Neutrophil (primary cell): ENCODE results near the gene TOP1.
A peak's percentile ranks its signal among the peaks of the same experiment; 100 is the strongest.

ENCODE experiments used
- H3K27ac ChIP-seq: fragments of 200-600 bp; sonication (generic); 2 replicates; pipeline ENCODE4 v1.5.1; 2016; ENCODE audit warnings: mild to moderate bottlenecking, moderate library complexity
- H3K27me3 ChIP-seq: fragments of 200-600 bp; sonication (generic); 2 replicates; pipeline ENCODE4 v1.6.0; 2016; ENCODE audit warnings: mild to moderate bottlenecking
- H3K36me3 ChIP-seq: fragments of 200-600 bp; sonication (generic); 2 replicates; pipeline ENCODE4 v1.5.1; 2017
- H3K4me1 ChIP-seq, 2 experiments: fragments of 200-600 bp in 1 of 2; sonication (generic) in 1 of 2; 1 replicate in 1 of 2; 2 replicates in 1 of 2; pipeline versions ENCODE4 v1.5.1 to v1.6.1; 2013 to 2016; ENCODE audit warnings: low read depth in 1 of 2, low read length in 1 of 2, mild to moderate bottlenecking in 1 of 2, moderate library complexity in 1 of 2; ENCODE audit not compliant: control insufficient read depth in 1 of 2, insufficient read depth in 1 of 2
- H3K4me3 ChIP-seq, 2 experiments: fragments of 200-600 bp in 1 of 2; sonication (generic) in 1 of 2; 1 replicate in 1 of 2; 2 replicates in 1 of 2; pipeline ENCODE4 v1.5.1; 2013 to 2016; ENCODE audit warnings: low read depth in 1 of 2, low read length in 1 of 2, mild to moderate bottlenecking in 1 of 2, moderate library complexity in 1 of 2
- H3K9me3 ChIP-seq: fragments of 200-600 bp; sonication (generic); 2 replicates; pipeline ENCODE4 v1.5.1; 2016
- TF ChIP-seq, protein P1 (sequence below): fragments of 200-600 bp; sonication (generic); IDR thresholded peaks from 2 replicates; pipeline ENCODE4 v1.5.1; 2016; ENCODE audit warnings: antibody characterized with exemption

Gene TOP1

GRCh38 chr20:41171736-41172295 lies 143.2 kb downstream of the TOP1 start:
- Histone ChIP-seq H3K4me1 (no peaks in the 10 kb centered on the region), H3K27ac (no peak overlapping the region)

GRCh38 chr20:41172296-41173140 lies 143.9 kb downstream of the TOP1 start:
- H3K4me1 ChIP-seq = no peaks in the 10 kb centered on the region
- H3K9me3 ChIP-seq = no peaks in the 10 kb centered on the region
- H3K36me3 ChIP-seq = no peaks in the 10 kb centered on the region
- peaks cover 25% of the 10 kb centered on the region for H3K27me3 ChIP-seq
- no peak overlapping the region for H3K27ac ChIP-seq
- no peak overlapping the region for H3K4me3 ChIP-seq
- TF ChIP-seq, protein P1, sequence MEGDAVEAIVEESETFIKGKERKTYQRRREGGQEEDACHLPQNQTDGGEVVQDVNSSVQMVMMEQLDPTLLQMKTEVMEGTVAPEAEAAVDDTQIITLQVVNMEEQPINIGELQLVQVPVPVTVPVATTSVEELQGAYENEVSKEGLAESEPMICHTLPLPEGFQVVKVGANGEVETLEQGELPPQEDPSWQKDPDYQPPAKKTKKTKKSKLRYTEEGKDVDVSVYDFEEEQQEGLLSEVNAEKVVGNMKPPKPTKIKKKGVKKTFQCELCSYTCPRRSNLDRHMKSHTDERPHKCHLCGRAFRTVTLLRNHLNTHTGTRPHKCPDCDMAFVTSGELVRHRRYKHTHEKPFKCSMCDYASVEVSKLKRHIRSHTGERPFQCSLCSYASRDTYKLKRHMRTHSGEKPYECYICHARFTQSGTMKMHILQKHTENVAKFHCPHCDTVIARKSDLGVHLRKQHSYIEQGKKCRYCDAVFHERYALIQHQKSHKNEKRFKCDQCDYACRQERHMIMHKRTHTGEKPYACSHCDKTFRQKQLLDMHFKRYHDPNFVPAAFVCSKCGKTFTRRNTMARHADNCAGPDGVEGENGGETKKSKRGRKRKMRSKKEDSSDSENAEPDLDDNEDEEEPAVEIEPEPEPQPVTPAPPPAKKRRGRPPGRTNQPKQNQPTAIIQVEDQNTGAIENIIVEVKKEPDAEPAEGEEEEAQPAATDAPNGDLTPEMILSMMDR = no peak

More at GRCh38 chr20:41171736-41172295, 143.2 kb downstream of the TOP1 start:
- TF ChIP-seq, protein P1 = no peak
- H3K27me3 ChIP-seq = peaks cover 32% of the 10 kb centered on the region
- H3K4me3 ChIP-seq = no peak overlapping the region
- no peaks in the 10 kb centered on the region for H3K9me3 ChIP-seq
- H3K36me3 ChIP-seq = no peaks in the 10 kb centered on the region

DNA sequence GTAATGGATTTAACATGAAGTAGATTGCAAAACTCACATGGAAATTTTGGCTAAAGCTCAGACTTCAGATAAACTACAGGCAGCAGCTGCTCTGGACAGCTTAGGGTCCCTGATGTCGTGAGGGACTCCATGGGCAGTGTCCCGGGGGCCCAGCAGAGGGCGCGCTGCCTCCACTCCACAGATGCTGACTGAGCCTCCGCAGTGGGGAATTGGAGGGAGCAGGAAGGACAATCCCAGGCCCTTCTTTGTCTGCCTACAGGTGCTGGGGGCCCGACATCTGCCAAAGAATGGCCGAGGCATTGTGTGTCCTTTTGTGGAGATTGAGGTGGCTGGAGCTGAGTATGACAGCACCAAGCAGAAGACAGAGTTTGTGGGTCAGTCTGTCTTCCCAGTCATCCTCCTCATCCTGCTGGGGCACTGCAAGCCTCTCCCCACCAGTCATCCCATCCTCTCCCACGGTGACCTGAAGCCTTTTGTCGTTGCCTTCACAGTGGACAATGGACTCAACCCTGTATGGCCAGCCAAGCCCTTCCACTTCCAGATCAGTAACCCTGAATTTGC lies 144.6 kb downstream of the TOP1 start:
- Histone ChIP-seq H3K36me3 (no peaks in the 10 kb centered on the region), H3K9me3 (no peaks in the 10 kb centered on the region), H3K27ac (no peak overlapping the region), H3K27me3 (peaks cover 18% of the 10 kb centered on the region), H3K4me3 (no peak overlapping the region), H3K4me1 (no peaks in the 10 kb centered on the region)
- TF ChIP-seq, protein P1 = peak; percentile 38

DNA sequence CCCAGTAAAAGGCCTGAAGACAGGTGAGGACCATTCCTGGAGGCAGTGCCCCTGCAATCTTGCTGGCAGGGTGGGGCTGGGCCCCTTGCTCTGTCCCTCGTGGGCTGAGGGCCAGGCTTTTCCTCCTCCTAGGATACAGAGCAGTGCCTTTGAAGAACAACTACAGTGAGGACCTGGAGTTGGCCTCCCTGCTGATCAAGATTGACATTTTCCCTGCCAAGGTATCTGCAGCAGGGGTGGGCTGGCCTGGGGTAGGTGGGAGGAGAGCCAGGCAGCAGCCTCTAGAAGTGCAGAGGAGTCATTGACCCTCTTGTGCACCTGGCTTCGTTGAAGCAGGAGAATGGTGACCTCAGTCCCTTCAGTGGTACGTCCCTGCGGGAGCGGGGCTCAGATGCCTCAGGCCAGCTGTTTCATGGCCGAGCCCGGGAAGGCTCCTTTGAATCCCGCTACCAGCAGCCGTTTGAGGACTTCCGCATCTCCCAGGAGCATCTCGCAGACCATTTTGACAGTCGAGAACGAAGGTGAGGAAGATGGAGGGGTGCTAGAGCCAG lies 145.2 kb downstream of the TOP1 start:
- TF ChIP-seq, protein P1 = no peak
- Histone ChIP-seq H3K36me3 (no peaks in the 10 kb centered on the region), H3K4me3 (no peak overlapping the region), H3K4me1 (no peaks in the 10 kb centered on the region), H3K9me3 (no peaks in the 10 kb centered on the region), H3K27ac (no peak overlapping the region), H3K27me3 (peaks cover 12% of the 10 kb centered on the region)
